ENCODE measurements around the gene PTPN22.

The PTPN22 gene

GRCh38 chr1:113802367-113803007 is 69.0 kb downstream of the PTPN22 start:
- no peak for DNase-seq (ENCODE audit: low spot score)

- no peak for DNase-seq (ENCODE audit: low spot score)
Measured at GRCh38 chr1:113800487-113800886, 71.0 kb downstream of the PTPN22 start.

GRCh38 chr1:113797472-113797871 is 74.0 kb downstream of the PTPN22 start:
- no peak for DNase-seq (ENCODE audit: low spot score)

DNA sequence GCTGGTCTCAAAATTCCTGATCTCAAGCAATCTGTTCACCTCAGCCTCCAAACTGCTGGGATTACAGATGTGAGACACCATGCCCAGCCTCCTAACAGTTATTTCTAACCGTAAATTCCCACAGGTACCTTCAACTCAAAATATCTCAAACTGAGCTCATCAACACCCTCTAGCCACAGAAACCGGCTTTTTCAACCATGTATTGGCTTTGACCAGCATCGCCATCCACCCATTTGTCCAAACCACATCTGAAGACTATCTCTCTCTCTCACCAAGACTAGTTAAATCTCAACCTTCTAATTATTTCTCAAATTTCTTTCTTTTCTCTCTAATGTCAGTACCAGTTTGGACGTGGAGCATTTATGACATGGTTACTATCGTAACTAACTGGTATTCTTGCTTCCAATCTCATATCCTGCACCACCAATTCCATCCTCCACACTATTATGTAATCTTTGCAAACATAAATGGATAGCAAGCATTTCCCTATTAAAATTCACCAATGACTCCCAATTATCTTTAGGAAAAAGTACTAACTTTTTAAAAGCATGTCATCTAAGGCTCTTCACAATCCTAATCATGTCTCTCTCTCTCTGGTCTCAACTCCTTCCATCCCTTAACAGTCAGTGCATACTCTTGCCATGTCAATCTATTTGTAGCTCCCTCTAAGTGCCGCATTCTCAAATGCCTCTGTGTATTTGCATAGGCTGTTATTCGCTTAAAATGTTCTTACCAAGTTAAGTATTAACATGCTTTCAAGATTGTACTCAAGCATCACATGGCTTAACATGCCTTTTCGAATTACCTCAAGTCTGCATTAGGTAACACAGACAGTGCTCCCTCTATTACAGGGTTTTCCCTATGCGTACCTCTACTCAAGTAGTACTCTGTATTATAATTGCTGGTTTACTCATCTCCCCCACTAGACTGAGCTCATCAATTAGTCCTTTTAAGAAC is 77.4 kb downstream of the PTPN22 start:
- no peak for DNase-seq (ENCODE audit: low spot score)

GRCh38 chr1:113792986-113793385 is 78.5 kb downstream of the PTPN22 start:
- no peak for DNase-seq (ENCODE audit: low spot score)

DNA sequence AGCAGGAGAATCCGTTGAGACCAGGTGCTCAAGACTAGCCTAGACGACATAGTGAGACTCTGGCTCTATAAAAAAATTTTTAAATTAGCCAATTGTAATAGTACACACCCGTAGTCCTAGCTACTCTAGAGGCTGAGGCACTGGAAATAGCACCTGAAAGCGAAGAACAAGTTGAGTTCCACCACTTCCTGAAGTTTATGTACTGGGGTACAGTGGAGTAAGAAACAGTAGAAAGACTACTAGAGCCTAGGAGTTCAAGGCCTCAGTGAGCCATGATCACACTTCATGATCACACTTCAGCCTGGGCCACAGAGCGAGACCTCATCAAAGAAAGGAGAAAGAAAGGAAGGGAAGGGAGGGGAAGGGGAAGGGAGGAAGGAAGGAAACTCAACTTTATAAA is 79.0 kb downstream of the PTPN22 start:
- DNase-seq (ENCODE audit: low spot score), result no peak

DNA sequence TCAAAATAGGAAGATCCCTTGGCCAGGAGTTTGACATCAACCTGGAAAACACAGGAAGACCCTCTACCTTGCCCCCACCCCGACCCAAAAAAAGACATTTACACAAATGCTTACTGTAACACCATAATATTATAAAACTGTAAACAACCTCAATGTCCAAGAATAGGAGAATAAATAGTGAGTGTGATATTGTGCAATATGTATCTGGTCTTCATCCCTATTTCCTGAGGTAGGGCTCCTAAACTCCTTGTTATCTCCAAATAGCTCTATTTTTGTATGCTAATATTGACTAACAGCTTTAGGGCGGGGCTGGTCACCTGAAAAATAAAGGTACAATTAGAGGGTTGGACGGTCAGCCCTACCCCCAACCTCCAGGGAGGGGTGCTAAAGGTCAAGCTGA is 82.7 kb downstream of the PTPN22 start:
- DNase-seq (ENCODE audit: low spot score), result no peak

- no peak for DNase-seq (ENCODE audit: low spot score)
Measured at GRCh38 chr1:113787663-113788062, 83.8 kb downstream of the PTPN22 start.

DNA sequence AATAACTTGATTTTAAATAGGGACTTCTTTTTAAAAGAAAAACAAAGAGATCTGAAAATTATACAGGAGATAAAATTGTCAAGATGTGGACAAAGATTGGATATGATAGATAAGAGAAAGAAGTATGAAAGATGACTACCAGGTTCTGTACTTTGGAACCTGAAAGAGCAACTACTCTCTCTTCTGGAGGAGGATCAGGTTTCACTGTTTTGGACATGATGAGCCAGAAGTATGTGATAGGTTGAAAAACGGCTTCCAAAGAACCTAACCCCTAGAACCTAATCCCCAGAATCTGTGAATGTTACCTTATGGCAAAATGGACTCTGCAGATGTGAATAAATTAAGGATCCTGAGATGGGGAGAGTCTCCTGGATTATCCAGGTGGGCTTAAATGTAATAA is 85.4 kb downstream of the PTPN22 start:
- no peak for DNase-seq (ENCODE audit: low spot score)

GRCh38 chr1:113784104-113784779 is 87.3 kb downstream of the PTPN22 start:
- DNase-seq (ENCODE audit: low spot score), result no peak

GRCh38 chr1:113783254-113784103 is 88.0 kb downstream of the PTPN22 start:
- DNase-seq (ENCODE audit: low spot score), result peak; percentile 34

DNA sequence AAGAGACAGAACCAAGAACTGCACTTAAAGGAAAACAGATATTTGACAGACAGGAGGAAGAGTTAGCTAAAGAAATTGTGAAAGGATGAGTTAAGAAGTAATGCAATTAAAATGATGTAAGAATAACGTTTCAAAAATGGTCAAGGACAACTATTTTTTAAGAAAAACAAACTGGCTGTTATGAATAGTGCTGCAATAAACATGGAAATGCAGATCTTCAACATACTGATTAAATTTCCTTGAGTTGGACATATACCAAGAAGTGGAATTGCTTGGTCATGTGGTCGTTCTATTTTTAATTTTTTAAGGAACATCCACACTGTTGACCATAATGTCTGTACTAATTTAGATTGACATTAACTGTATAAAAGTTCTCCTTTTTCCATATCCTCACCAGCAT is 89.1 kb downstream of the PTPN22 start:
- DNase-seq (ENCODE audit: low spot score), result no peak

- DNase-seq (ENCODE audit: low spot score), result no peak
Measured at GRCh38 chr1:113780374-113781146, 91.0 kb downstream of the PTPN22 start.

DNA sequence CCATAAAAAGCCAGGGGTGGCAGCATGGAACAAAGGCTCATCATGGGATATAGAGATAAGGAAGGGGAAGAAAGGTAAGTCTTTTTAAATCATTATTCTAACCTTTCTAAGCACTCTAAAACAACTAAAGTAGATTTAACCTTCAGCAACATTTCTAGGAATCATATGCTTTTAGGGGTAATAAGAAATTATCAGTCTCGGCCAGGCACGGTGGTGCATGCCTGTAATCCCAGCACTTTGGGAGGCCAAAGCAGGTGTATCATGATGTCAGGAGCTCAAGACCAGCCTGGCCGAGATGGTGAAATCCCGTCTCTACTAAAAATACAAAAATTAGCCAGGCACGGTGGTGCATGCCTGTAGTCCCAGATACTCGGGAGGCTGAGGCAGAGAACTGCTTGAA is 92.0 kb downstream of the PTPN22 start:
- DNase-seq (ENCODE audit: low spot score), result no peak

GRCh38 chr1:113777561-113777960 is 94.0 kb downstream of the PTPN22 start:
- DNase-seq (ENCODE audit: low spot score), result no peak

DNA sequence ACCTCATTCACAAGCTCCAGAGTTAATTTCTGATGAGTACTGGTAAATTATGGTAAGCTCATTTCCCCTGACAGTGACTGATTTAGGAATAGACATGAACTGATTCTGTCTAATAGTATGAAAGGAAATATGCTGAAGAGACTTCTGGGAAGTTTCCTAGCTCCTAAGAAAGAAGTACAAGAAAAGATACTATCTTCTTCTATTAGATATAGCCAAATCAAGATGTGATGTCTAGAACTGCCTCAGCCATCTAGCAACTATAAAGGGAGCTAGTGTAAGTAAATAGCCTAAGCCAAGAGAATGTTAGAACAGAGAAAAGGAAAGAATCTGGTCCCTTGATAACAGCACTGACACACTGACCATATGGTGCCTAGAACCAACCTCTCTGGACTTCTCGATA is 101.5 kb downstream of the PTPN22 start:
- DNase-seq (ENCODE audit: low spot score), result no peak

- DNase-seq (ENCODE audit: low spot score), result no peak
Measured at GRCh38 chr1:113769601-113769970, 101.9 kb downstream of the PTPN22 start.

DNA sequence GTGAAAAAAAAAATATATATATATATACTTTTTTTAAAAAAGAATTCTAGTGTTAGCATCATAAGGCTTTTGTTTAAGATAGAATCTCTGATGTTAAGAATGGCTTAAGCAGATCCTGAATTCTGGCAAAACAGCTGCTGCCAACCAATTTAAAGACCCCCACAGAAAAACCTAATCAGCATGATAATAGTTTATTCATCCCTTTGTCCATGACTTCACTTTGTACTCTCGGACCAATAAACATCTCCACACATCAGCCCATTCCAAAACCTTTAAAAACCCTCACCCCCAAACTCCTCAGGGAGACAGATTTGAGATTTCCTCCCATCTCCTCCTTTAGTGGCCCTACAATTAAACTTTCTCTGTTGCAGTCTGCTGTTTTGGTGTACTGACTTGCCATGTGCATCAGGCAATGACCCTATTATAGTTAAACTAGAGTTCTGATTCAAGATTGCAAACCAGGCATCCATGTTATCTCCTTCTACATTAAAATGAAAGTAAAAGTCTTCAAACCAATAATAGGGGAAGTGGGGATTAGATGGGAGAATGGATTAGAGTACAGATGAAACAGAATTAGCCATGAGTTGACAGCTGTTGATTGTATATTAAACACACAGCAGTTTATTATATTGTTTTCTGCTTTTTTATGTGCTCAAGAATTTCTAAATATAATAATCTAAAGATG is 102.5 kb downstream of the PTPN22 start:
- DNase-seq (ENCODE audit: low spot score), result no peak

DNA sequence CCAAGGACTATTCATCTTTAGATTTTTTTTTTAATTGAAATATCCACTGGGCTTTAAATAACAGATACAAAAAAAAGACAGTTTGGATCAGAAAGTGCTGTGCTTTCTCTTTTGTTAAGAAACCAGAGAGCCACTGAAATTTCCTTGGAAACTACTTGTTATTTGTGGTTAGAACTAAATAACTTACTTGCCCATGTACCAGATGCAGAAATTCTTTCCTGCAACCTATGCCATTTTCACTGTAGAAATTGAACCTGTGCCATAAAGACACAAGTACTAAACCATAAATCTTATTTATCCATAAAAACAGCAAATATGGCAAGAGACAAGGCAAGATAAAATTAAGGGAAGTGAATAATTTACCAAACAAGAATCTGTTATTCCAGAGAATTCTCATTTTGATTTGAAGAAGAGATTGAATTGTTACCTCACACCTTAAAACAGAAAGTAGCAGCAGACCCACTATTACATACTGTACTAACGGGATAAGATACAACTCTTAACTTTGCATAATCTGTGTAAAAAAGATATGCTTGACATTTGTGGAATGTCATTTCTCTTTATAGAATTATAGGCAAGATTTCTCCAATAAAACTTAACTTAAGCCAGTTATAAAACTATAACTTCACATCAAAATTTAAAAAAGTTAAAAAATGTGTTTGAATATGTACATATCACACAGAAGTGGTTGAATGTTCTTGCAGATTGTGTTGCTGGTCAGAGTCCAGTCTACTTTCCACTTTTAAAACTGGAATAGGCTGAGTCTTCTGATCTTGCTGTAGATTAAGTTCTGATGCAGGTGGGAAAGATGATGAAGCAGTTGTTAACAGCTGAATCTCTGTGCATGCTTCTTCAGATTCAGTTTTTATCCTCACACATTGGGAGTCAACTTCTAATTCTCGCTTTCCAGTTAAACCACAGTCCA is 105.9 kb downstream of the PTPN22 start:
- DNase-seq (ENCODE audit: low spot score), result no peak
